Prostate gland (tissue), 2 donors: ENCODE data around the gene ABCB11. TPM values are rescaled to one million over a fixed set of nuclear protein-coding genes. Genes with fewer than 3 reads are reported as not detected.
"Not testable (repeated sequence)": the region's sequence is repeated elsewhere in the genome, so short reads cannot be mapped to it uniquely, and the experiment has no call there.

Experiments
- DNase-seq: peaks from one replicate; pipeline ENCODE4 v3.0.0-alpha.2; 2019; ENCODE audit warnings: low spot score
- H3K27ac ChIP-seq, 2 donors: fragments of 200-600 bp; sonication (generic); 2 replicates each; pipeline ENCODE4 v1.5.1; 2017 to 2019
- H3K27me3 ChIP-seq: fragments of 200-600 bp; sonication (generic); replicated peaks from 2 replicates; pipeline ENCODE4 v1.5.1; 2019; ENCODE audit not compliant: insufficient read depth
- H3K36me3 ChIP-seq, 2 donors: fragments of 200-600 bp; sonication (generic); 1 replicate in 1 of 2; 2 replicates in 1 of 2; pipeline versions ENCODE4 v1.5.1 to v1.8.1; 2017 to 2019
- H3K4me1 ChIP-seq: fragments of 200-600 bp; sonication (generic); replicated peaks from 2 replicates; pipeline ENCODE4 v1.5.1; 2019
- H3K4me3 ChIP-seq, 2 donors: fragments of 200-600 bp; sonication (generic); 2 replicates each; pipeline ENCODE4 v1.5.1; 2017 to 2019
- H3K9me3 ChIP-seq: fragments of 200-600 bp; sonication (generic); 2 replicates; pipeline ENCODE4 v1.5.1; 2017
- POLR2A ChIP-seq: fragments of 450-650 bp; IDR thresholded peaks from one replicate; pipeline ENCODE4 v1.6.1; 2016; ENCODE audit warnings: antibody characterized with exemption, mild to moderate bottlenecking
- POLR2AphosphoS5 ChIP-seq: sonication (generic); formaldehyde crosslinking; IDR thresholded peaks from one replicate; pipeline ENCODE4 v1.6.1; 2017; ENCODE audit warnings: antibody characterized with exemption
- WGBS: methylation state at CpG from one replicate; pipeline ENCODE4 v1.1.5; 2018; 5-methylcytosine and 5-hydroxymethylcytosine counted together
- intact Hi-C: fragments of 100-400 bp; cut with DNase I; formaldehyde crosslinking; loops from one replicate; pipeline ENCODE4 v1.14.2; 2022
- total RNA-seq, 2 donors: library from RNA; depleted of rRNA; stranded (reverse); fragments of >200 nt; gene quantifications; one replicate each; pipeline ENCODE4 v1.1.0, GENCODE V29; 2016
- TF ChIP-seq, protein P1 (sequence below), 4 experiments: fragments of 200-600 bp in 2 of 4; fragments of 450-650 bp in 2 of 4; sonication (generic) in 2 of 4; IDR thresholded peaks; 1 replicate in 3 of 4; 2 replicates in 1 of 4; pipeline ENCODE4 v1.5.1; 2016 to 2019; ENCODE audit warnings: antibody characterized with exemption in 4 of 4, mild to moderate bottlenecking in 2 of 4, moderate library complexity in 2 of 4

ABCB11 gene
- total RNA-seq, 2 donors from 2014 or later = 1.2 TPM; not detected in 1

DNA sequence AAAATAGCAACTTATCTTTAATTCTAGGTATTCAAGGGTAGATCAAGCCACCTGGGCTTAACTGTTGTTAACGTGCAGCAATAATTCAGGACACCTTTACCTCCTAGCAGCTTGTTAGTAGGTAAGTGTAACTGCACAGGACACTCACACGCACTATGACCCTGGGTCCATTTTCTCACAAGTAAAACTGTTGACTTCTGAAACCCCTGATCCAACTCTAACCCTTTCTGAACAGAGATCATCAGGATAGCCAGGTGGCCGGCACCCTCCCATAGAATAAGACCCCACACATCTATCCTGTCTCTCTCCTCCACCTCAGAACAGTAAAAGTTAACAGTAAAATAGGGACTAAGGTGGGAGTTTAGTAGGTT, 141.5 kb downstream of the ABCB11 start:
- Histone ChIP-seq H3K4me1 (no peaks in the 10 kb centered on the region), H3K4me3 (no peak overlapping the region), H3K9me3 (no peaks in the 10 kb centered on the region), H3K27ac (no peak overlapping the region), H3K27me3 (no peaks in the 10 kb centered on the region), H3K36me3 (no peaks in the 10 kb centered on the region)
- no peak for DNase-seq
- intact Hi-C loops = no loop called here
- WGBS = 35% methylated on average over 3 of the region's 3 CpGs
- TF ChIP-seq POLR2AphosphoS5 (no peak), POLR2A (no peak)
- TF ChIP-seq, protein P1, sequence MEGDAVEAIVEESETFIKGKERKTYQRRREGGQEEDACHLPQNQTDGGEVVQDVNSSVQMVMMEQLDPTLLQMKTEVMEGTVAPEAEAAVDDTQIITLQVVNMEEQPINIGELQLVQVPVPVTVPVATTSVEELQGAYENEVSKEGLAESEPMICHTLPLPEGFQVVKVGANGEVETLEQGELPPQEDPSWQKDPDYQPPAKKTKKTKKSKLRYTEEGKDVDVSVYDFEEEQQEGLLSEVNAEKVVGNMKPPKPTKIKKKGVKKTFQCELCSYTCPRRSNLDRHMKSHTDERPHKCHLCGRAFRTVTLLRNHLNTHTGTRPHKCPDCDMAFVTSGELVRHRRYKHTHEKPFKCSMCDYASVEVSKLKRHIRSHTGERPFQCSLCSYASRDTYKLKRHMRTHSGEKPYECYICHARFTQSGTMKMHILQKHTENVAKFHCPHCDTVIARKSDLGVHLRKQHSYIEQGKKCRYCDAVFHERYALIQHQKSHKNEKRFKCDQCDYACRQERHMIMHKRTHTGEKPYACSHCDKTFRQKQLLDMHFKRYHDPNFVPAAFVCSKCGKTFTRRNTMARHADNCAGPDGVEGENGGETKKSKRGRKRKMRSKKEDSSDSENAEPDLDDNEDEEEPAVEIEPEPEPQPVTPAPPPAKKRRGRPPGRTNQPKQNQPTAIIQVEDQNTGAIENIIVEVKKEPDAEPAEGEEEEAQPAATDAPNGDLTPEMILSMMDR (IDR thresholded peaks at IDR 0.05) = no peak

DNA sequence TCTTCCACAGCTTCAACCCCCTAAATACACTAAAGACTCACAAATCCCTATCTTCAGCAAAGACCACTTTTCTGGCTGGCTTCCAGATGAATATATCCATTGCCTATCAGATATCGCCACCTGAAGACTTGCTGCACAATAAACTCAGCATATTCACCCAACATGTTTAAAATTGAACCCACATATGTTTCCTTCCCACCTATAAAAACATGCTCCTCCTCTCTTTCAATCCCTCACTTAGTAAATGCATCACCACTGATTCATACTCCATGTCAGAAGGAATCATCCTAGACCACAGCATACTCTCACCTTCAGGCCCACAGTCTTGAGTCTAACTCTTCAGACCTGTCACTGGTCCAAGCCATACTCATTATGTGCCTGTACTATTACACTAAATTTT, 146.1 kb downstream of the ABCB11 start:
- intact Hi-C loops = no loop called here
- 100% methylated on average over 1 of the region's 1 CpG for WGBS
- H3K27me3 ChIP-seq = no peaks in the 10 kb centered on the region

DNA sequence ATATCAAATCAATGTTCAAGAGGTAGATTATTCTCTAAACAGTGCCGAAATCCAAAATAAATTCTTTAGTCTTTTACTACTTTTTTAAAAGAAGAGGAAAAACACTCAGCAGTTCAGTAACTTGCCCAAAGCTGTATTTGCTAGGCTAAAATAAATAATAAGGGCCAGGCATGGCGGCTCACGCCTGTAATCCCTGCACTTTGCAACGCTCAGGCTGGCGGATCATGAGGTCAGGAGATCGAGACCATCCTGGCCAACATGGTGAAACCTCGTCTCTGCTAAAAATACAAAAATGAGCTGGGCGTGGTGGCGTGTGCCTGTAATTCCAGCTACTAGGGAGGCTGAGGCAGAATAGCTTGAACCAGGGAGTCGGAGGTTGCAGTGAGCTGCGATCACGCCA, 149.0 kb downstream of the ABCB11 start:
- H3K27ac ChIP-seq, H3K4me3 ChIP-seq, H3K36me3 ChIP-seq, H3K9me3 ChIP-seq, DNase-seq, H3K4me1 ChIP-seq, intact Hi-C loops, H3K27me3 ChIP-seq: not testable (repeated sequence)
- 96% methylated on average over 12 of the region's 12 CpGs for WGBS

More for the DNA sequence above, 146.1 kb downstream of the ABCB11 start:
- TF ChIP-seq POLR2A = no peak
- no peak for TF ChIP-seq POLR2AphosphoS5
- TF ChIP-seq, protein P1 (IDR thresholded peaks at IDR 0.05) = no peak
- Histone ChIP-seq H3K4me1 (no peaks in the 10 kb centered on the region), H3K27ac (no peak overlapping the region), H3K36me3 (no peaks in the 10 kb centered on the region), H3K4me3 (no peak overlapping the region), H3K9me3 (no peaks in the 10 kb centered on the region)
- no peak for DNase-seq

DNA sequence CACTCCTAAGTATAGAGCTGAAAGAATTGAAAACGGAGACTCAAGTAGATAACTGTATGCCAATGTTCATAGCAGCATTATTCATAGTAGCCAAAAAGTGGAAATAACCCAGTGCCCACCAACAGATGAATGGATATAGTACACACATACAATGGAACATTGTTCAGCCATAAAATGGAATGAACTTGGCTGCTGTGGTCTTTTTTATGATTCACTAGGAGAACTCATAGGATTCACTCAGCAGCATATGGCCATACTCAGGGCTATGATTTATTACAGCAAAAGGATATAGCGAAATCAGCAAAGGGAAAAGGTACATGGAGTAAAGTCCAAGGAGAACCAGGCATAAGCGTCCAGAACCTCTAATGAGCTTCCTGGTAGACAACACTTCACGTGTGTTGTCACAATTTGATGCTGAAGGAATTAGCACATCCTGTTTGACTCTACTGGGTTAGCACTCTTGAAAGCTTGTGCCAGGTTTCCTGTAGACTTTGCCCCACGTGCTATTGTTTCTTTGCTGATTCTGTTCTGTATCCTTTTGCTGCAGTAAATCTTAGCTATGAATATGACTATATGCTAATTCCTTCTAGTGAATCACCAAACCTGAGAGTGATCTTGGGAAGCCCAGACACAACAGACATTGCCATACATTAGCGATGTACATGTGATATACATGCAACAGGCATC, 156.6 kb downstream of the ABCB11 start:
- Histone ChIP-seq H3K27me3 (no peaks in the 10 kb centered on the region), H3K4me3 (no peak overlapping the region), H3K27ac (no peak overlapping the region), H3K4me1 (no peaks in the 10 kb centered on the region), H3K36me3 (no peaks in the 10 kb centered on the region), H3K9me3 (no peaks in the 10 kb centered on the region)
- WGBS = 97% methylated on average over 6 of the region's 6 CpGs
- no peak for DNase-seq
- TF ChIP-seq, protein P1 (IDR thresholded peaks at IDR 0.05) = no peak
- no peak for TF ChIP-seq POLR2A
- no peak for TF ChIP-seq POLR2AphosphoS5
- intact Hi-C loops = no loop called here

DNA sequence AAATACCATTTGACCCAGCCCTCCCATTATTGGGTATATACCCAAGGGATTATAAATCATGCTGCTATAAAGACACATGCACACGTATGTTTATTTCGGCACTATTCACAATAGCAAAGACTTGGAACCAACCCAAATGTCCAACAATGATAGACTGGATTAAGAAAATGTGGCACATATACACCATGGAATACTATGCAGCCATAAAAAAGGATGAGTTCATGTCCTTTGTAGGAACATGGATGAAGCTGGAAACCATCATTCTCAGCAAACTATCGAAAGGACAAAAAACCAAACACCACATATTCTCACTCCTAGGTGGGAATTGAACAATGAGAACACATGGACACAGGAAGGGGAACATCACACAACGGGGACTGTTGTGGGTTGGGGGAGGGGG, 160.3 kb downstream of the ABCB11 start:
- H3K4me1 ChIP-seq, H3K27ac ChIP-seq, H3K36me3 ChIP-seq, H3K4me3 ChIP-seq, intact Hi-C loops, H3K9me3 ChIP-seq, DNase-seq, H3K27me3 ChIP-seq: not testable (repeated sequence)
- 95% methylated on average over 4 of the region's 4 CpGs for WGBS

Other genes starting within 250 kb of the ABCB11 start
- gene NOSTRIN, start 228.7 kb downstream of the ABCB11 start, total RNA-seq = 10 to 100 TPM; 14.9 to 56.1 TPM
- gene SPC25, start 140.9 kb downstream of the ABCB11 start, total RNA-seq = 1 to 10 TPM in 1 of 2 donors, under 1 TPM in 1; 0.91 to 2.2 TPM
- not detected for gene G6PC2, start 130.0 kb downstream of the ABCB11 start, total RNA-seq
- gene DHRS9, start 38.2 kb upstream of the ABCB11 start, total RNA-seq = under 1 TPM; 0.32 to 0.34 TPM